ENCODE data around the gene RHOJ.

The RHOJ gene

DNA sequence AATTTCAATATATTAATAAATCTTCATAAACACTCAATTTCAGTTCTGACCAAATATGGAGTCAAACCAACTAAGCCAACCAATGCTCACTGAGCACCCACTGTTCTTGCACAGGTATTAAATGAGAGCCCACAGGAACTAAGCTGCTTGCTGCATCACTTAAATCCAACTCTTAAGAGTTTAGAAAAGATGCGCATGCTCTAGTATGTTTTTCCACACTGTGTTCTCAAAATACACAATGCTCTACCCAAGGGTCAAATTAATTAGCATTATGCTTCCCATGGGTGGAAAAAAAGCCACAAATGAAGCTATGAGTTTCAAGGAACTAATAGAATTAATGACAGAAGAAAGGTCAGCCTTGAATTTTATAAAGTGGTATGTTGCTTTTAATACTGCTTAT lies 118.2 kb downstream of the RHOJ start:
- no peak overlapping the region for H3K4me3 ChIP-seq (ENCODE audit: low read depth, low read length)
- TF ChIP-seq, protein P1, sequence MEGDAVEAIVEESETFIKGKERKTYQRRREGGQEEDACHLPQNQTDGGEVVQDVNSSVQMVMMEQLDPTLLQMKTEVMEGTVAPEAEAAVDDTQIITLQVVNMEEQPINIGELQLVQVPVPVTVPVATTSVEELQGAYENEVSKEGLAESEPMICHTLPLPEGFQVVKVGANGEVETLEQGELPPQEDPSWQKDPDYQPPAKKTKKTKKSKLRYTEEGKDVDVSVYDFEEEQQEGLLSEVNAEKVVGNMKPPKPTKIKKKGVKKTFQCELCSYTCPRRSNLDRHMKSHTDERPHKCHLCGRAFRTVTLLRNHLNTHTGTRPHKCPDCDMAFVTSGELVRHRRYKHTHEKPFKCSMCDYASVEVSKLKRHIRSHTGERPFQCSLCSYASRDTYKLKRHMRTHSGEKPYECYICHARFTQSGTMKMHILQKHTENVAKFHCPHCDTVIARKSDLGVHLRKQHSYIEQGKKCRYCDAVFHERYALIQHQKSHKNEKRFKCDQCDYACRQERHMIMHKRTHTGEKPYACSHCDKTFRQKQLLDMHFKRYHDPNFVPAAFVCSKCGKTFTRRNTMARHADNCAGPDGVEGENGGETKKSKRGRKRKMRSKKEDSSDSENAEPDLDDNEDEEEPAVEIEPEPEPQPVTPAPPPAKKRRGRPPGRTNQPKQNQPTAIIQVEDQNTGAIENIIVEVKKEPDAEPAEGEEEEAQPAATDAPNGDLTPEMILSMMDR (IDR thresholded peaks at IDR 0.05; ENCODE audit: insufficient read depth, low read length, missing control alignments) = no peak
- DNase-seq (ENCODE audit: low read depth, low spot score) = no peak
- POLR2A ChIA-PET = no interaction called here
- CTCF ChIA-PET = no interaction called here

DNA sequence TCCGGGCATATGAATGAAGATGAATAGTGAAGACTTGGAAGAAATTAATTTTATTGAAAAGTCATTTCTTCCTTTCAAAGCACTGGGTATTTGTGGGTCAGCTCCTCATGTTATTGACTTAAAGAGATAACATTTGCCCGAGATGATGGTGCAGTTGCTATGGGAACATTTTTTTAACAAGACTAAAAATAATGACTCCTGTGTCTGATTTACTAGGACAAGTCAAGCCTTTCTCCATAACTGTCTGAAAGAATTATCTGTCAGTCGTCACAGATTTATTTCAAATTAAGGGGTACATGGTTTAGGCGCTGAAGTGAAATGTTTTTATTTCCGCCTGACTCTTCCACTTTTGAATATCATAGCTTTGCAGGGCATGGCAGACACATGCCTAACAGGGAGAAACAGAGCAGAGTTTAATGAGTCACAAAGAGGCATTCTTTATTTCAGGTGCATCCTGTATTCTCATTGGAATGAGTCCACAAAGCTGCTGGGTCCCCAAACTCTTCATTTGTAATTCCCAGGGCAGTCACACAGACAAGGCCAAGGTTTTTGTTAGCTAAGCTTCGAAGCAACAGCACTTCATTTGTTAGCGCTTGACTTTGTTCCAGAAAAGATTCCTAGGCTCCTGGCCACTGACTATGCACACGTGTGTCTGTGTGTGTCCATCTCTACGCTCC lies 118.8 kb downstream of the RHOJ start:
- POLR2A ChIA-PET = no interaction called here
- TF ChIP-seq, protein P1 (IDR thresholded peaks at IDR 0.05; ENCODE audit: insufficient read depth, low read length, missing control alignments) = no peak
- no peak for DNase-seq (ENCODE audit: low read depth, low spot score)
- CTCF ChIA-PET = interaction anchor here (0.6 kb wide), 1 partner anchor 53 kb away, joined by 3 read pairs; no protein-coding TSS in a partner anchor
- no peak overlapping the region for H3K4me3 ChIP-seq (ENCODE audit: low read depth, low read length)

DNA sequence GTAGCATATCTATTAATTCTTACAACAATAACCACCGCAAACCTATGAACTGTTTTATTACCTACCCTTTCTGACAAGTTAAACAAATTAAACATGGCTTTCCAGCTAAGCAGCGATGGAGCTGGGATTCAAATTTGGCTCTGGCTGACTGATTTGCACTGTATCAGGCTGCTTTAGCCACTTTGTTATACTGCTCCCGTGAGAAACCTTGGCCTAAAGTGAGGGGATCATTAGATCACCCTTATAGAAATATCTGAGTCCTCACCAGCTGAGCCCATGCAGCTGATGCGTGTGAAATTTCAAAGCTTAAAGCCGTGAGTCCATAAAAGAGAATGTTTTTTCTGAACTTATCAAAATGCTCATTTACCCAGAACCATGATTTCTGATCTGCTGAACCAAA lies 122.6 kb downstream of the RHOJ start:
- no peak overlapping the region for H3K4me3 ChIP-seq (ENCODE audit: low read depth, low read length)
- ChIA-PET CTCF (interaction anchor here (0.6 kb wide), 1 partner anchor 1149 kb away, joined by 3 read pairs; no protein-coding TSS in a partner anchor), POLR2A (no interaction called here)
- no peak for DNase-seq (ENCODE audit: low read depth, low spot score)
- TF ChIP-seq, protein P1 (IDR thresholded peaks at IDR 0.05; ENCODE audit: insufficient read depth, low read length, missing control alignments) = no peak

DNA sequence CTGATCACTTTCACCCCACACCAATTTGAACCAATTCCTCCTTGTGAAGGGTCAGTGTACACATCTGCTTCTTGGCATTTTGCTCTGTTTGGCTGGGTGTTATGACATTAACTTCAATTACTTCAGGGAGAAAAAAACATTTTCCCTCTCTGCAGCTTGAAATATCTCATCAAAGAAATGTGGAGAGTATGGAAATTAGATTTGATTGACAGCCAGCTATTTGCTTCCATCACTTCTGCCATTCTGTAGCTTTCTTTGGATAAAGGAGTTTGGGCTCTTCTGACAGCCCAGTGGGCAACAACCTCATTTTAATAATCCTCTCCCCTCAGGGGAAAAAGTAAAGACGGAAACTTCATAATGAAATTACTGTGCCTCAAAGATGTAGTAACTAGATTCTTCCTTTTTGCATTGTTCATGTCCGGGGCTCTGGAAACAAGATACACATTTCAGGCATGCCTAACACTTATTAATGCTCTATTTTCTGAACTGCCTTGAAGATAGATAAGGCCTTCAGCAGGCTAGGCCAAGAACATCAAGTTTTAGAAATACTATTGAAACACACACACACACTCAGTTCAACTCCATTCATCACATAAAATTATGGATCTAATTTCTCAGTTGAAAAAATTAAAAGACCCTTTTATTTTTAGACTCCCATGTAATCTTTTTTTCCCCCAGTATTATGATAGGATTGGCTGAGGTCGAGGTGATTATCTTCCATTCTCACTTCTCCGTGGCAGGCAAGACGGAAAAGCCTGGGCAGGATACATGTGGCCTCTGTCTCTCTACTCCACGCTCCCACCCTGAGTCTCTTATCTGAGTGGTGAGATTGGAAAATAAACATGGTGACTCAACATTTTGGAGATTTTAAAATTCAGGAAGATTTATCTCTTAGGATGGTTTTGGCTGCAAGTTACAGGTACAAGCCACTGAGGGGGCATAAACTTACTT lies 124.8 kb downstream of the RHOJ start:
- POLR2A ChIA-PET = no interaction called here
- no peak for DNase-seq (ENCODE audit: low read depth, low spot score)
- TF ChIP-seq, protein P1 (IDR thresholded peaks at IDR 0.05; ENCODE audit: insufficient read depth, low read length, missing control alignments) = no peak
- CTCF ChIA-PET = no interaction called here
- H3K4me3 ChIP-seq (ENCODE audit: low read depth, low read length) = no peak overlapping the region

DNA sequence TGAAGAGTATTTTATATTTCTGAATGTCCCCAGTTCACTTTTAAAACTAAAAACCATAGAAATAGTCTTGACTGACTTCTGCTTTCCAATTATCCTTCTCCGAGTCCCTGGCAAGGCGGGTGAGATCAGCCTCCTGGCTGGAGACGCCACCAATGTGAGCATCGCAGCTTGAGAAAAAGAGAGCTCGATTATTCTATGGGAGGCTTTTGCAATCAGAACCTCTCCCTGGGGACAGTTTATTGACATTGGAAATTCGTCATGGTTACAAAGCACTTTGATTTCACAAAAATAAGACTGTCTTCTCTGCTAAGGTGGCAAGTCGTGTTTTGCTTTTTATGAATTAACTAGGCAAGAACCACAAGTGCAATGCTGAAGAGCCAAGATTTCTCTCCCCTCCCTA lies 138.1 kb downstream of the RHOJ start:
- TF ChIP-seq, protein P1 (IDR thresholded peaks at IDR 0.05; ENCODE audit: insufficient read depth, low read length, missing control alignments) = no peak
- CTCF ChIA-PET = no interaction called here
- no peak overlapping the region for H3K4me3 ChIP-seq (ENCODE audit: low read depth, low read length)
- POLR2A ChIA-PET = no interaction called here
- no peak for DNase-seq (ENCODE audit: low read depth, low spot score)

All from AG04449 (cell line).